CD8-positive, alpha-beta memory T cell (primary cell): ENCODE measurements around the gene FAM174C. TPM values are rescaled to one million over a fixed set of nuclear protein-coding genes. Genes with fewer than 3 reads are reported as not detected.

Experiments used
- CTCF ChIA-PET: fragments of 350-600 bp; sonication (Branson Sonifier 250); formaldehyde crosslinking; loops from one replicate; lab custom pipeline; 2021; ENCODE audit warnings: antibody characterized with exemption; lab: Charles Lee
- POLR2A ChIA-PET: fragments of 350-600 bp; sonication (Branson Sonifier 250); formaldehyde crosslinking; loops from one replicate; lab custom pipeline; 2021; ENCODE audit warnings: antibody characterized with exemption; lab: Charles Lee
- DNase-seq, 5 donors: peaks; one replicate each; pipeline versions ENCODE4 v3.0.0 to v3.0.0-alpha.2; 2020 to 2022; ENCODE audit warnings: mixed read lengths in 1 of 5
- H3K27ac ChIP-seq: one replicate; pipeline ENCODE4 v1.7.0; 2013; ENCODE audit warnings: low read depth, mild to moderate bottlenecking, low read length, moderate library complexity
- H3K27me3 ChIP-seq: 2 replicates; pipeline ENCODE4 v1.7.0; 2013; ENCODE audit warnings: low read length, mild to moderate bottlenecking; ENCODE audit not compliant: insufficient read depth, poor library complexity, severe bottlenecking
- H3K36me3 ChIP-seq: 2 replicates; pipeline ENCODE4 v1.7.0; 2013; ENCODE audit warnings: mild to moderate bottlenecking, low read length, moderate library complexity; ENCODE audit not compliant: insufficient read depth
- H3K4me1 ChIP-seq: 2 replicates; pipeline ENCODE4 v1.7.0; 2013; ENCODE audit warnings: mild to moderate bottlenecking, low read length, moderate library complexity; ENCODE audit not compliant: insufficient read depth
- H3K4me3 ChIP-seq: 2 replicates; pipeline ENCODE4 v1.7.0; 2013; ENCODE audit warnings: mild to moderate bottlenecking, low read length
- H3K9me3 ChIP-seq: 2 replicates; pipeline ENCODE4 v1.7.0; 2013; ENCODE audit warnings: mild to moderate bottlenecking, low read length
- H3K27ac Mint-ChIP-seq, 8 donors: one replicate each; pipeline ENCODE4 v1.8.0; 2020 to 2021; ENCODE audit warnings: mixed read lengths in 8 of 8, mild to moderate bottlenecking in 6 of 8, inconsistent platforms in 3 of 8, moderate library complexity in 3 of 8
- H3K27me3 Mint-ChIP-seq, 2 donors: one replicate each; pipeline ENCODE4 v1.8.0; 2020 to 2021; ENCODE audit warnings: mixed read lengths in 2 of 2, mild to moderate bottlenecking in 1 of 2, moderate library complexity in 1 of 2
- H3K36me3 Mint-ChIP-seq, 3 donors: one replicate each; pipeline ENCODE4 v1.8.0; 2020 to 2021; ENCODE audit warnings: mixed read lengths in 3 of 3, inconsistent platforms in 1 of 3, mild to moderate bottlenecking in 1 of 3
- H3K4me1 Mint-ChIP-seq, 3 donors: one replicate each; pipeline ENCODE4 v1.8.0; 2020 to 2021; ENCODE audit warnings: mixed read lengths in 3 of 3, inconsistent platforms in 1 of 3, mild to moderate bottlenecking in 1 of 3
- H3K4me3 Mint-ChIP-seq, 7 donors: one replicate each; pipeline ENCODE4 v1.8.0; 2020 to 2021; ENCODE audit warnings: mixed read lengths in 7 of 7, mild to moderate bottlenecking in 6 of 7, moderate library complexity in 4 of 7, inconsistent platforms in 2 of 7
- H3K9me3 Mint-ChIP-seq, 5 donors: one replicate each; pipeline ENCODE4 v1.8.0; 2020 to 2022; ENCODE audit warnings: mixed read lengths in 5 of 5, mild to moderate bottlenecking in 3 of 5, moderate library complexity in 2 of 5, inconsistent platforms in 1 of 5
- polyA plus RNA-seq: library from polyadenylated mRNA; unstranded; fragments of 300-500 nt; fragmentation: Illumina TruSeq; gene quantifications from one replicate; pipeline ENCODE4 v1.2.3, GENCODE V29; 2021
- total RNA-seq, 2 experiments: library from RNA; stranded (reverse); gene quantifications; one replicate each; pipeline ENCODE4 v1.2.3, GENCODE V29; 2021

Gene FAM174C
- total and polyA plus RNA-seq, 3 experiments from 2014 or later, result 100 to 113 (median 113) TPM

DNA sequence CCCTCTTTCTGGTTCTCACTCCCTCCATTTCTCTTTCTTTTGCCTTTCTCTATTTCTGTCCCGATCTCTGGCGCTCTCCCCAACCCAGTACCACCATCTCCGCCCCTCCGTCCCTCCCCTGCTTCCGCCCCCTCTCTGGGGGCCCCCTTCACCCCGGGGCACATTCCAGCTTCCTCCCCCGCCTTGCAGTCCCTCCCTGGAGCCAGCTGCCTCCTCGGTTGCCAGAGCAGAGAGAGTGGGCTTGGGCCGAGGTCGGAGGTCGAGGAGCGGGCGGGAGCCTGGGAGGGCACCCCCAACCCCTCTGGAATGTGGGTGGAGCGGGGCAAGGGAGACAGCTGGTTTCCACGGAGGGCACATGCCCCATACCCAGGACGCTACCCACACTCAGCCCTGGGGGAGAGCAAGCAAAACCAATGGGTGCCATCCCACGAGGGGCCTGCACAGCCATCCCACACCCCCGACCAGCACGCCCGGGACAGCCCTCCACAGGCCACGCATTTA, 12.7 kb upstream of the FAM174C start:
- Mint-ChIP-seq H3K27ac (peak overlapping the region; percentile 52 to 91 (median 75)), H3K9me3 (no peaks in the 10 kb centered on the region)

DNA sequence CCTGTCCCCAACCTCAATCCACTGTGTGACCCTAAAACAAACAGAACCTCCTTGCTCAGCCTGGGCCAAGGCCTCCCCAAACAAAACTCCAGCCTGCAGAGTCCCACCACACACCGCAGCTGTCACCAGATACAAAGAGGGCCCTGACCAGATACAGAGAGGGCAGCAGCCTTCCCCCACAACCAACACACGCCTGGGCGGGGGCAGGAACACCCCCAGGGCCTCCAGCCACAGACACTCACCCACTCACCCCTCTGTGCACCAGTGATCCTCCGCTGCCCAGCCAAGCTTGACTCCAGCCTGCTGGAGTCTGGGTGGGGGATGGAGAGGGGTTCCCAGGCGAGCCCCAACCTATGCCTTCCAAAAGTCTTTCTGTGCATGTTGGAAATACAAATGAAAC, 12.1 kb upstream of the FAM174C start:
- Mint-ChIP-seq H3K4me3 (peak overlapping the region; percentile 17 to 65 (median 39)), H3K36me3 (peaks cover 0 to 11% (median 0%) of the 10 kb centered on the region in 3 donors), H3K9me3 (no peaks in the 10 kb centered on the region), H3K4me1 (peaks cover 43 to 77% (median 47%) of the 10 kb centered on the region in 3 donors), H3K27ac (peak overlapping the region; percentile 61 to 91 (median 73)), H3K27me3 (peaks cover 0 to 5% of the 10 kb centered on the region in 2 donors)
- peaks cover under 1% of the 10 kb centered on the region for H3K36me3 ChIP-seq
- H3K9me3 ChIP-seq, result no peaks in the 10 kb centered on the region
- H3K4me3 ChIP-seq, result no peak overlapping the region
- DNase-seq, result no peak
- CTCF ChIA-PET, result interaction anchor here (1.0 to 10.3 kb wide), 3 partner anchors 10 to 19 kb away, joined by 3 to 484 read pairs (median 5); partner anchors contain the start of gene ATP5F1D
- POLR2A ChIA-PET, result interaction anchor here (0.6 to 1.9 kb wide), 2 partner anchors 17 to 19 kb away, joined by 6 read pairs; no protein-coding TSS in a partner anchor
- H3K4me1 ChIP-seq, result peaks cover 67% of the 10 kb centered on the region
- H3K27me3 ChIP-seq, result no peaks in the 10 kb centered on the region
- no peak overlapping the region for H3K27ac ChIP-seq

More for the DNA sequence above, 12.7 kb upstream of the FAM174C start:
- H3K4me1 ChIP-seq, result peaks cover 67% of the 10 kb centered on the region
- DNase-seq, result no peak
- Mint-ChIP-seq H3K36me3 (peaks cover 0 to 17% (median under 1%) of the 10 kb centered on the region in 3 donors), H3K27me3 (peaks cover 0 to 5% of the 10 kb centered on the region in 2 donors), H3K4me3 (peak overlapping the region in 6 of 7 donors; percentile 23 to 65 (median 47)), H3K4me1 (peaks cover 49 to 77% (median 49%) of the 10 kb centered on the region in 3 donors)
- CTCF ChIA-PET, result interaction anchor here (1.0 to 10.3 kb wide), 4 partner anchors 11 to 63 kb away, joined by 3 to 484 read pairs (median 3); partner anchors contain the start of gene ATP5F1D
- no peaks in the 10 kb centered on the region for H3K27me3 ChIP-seq
- peak overlapping the region; percentile 98 for H3K27ac ChIP-seq
- H3K9me3 ChIP-seq, result no peaks in the 10 kb centered on the region
- H3K4me3 ChIP-seq, result no peak overlapping the region
- peaks cover 5% of the 10 kb centered on the region for H3K36me3 ChIP-seq
- POLR2A ChIA-PET, result interaction anchor here (0.6 to 1.9 kb wide), 3 partner anchors 9 to 19 kb away, joined by 6 to 8 read pairs (median 6); no protein-coding TSS in a partner anchor

DNA sequence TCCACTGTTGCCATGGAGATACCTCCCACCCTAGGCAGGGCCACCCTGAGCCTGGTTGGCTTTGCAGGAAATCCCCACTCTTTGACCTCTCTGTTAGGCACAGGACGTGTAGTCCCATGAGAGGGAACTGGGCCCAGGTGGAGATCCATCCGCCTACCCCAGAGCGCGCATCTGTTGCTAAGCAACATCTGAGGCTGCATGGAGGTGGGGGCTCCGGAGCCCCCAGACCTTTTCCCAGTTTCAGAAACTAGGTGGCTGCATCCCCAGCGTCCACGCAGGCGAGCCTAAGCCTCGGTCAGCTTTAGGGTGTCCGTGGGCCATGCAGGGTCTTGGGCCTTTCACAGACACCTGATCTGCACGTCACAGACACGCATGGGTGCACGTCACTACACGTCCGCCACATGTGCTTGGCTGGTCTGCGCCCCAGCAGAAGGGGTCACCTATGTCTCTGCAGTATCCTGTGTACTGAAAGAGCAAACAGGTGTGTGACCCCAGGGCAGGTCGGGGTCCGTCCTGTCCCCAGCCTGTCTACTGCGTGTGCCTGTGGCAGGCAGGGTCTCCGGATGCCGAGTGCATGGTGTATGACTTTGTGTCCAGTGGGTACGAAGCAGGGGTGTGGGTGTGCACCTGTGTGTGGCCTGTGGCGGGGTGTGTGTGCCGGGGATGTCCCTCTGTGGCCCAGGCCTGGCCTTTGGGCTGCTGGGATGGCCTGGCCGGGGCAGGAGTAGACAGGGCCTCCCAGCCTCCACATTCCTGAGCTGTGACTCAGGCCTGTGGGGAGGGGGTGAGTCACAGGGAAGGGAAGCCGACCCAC, 10.3 kb upstream of the FAM174C start:
- CTCF ChIA-PET, result interaction anchor here (1.5 to 10.3 kb wide), 3 partner anchors 10 to 188 kb away, joined by 11 to 484 read pairs (median 99); partner anchors contain the start of gene ATP5F1D
- Histone ChIP-seq H3K27me3 (no peaks in the 10 kb centered on the region), H3K4me3 (no peak overlapping the region), H3K27ac (peak overlapping the region; percentile 4), H3K4me1 (peaks cover 59% of the 10 kb centered on the region), H3K9me3 (no peaks in the 10 kb centered on the region), H3K36me3 (no peaks in the 10 kb centered on the region)
- no peak for DNase-seq
- peak overlapping the region in 7 of 8 donors; percentile 68 to 91 (median 86) for H3K27ac Mint-ChIP-seq
- H3K4me1 Mint-ChIP-seq, result peaks cover 34 to 72% (median 37%) of the 10 kb centered on the region in 3 donors
- H3K27me3 Mint-ChIP-seq, result peaks cover 0 to 2% of the 10 kb centered on the region in 2 donors
- peaks cover under 1 to 6% (median under 1%) of the 10 kb centered on the region in 3 donors for H3K36me3 Mint-ChIP-seq
- H3K9me3 Mint-ChIP-seq, result no peaks in the 10 kb centered on the region
- POLR2A ChIA-PET, result interaction anchor here (1.8 to 5.0 kb wide), 3 partner anchors 10 to 20 kb away, joined by 7 to 280 read pairs (median 56); no protein-coding TSS in a partner anchor
- H3K4me3 Mint-ChIP-seq, result peak overlapping the region; percentile 16 to 84 (median 52)

- Mint-ChIP-seq H3K27ac (peak overlapping the region; percentile 33 to 96 (median 80)), H3K4me1 (peaks cover 40 to 74% (median 43%) of the 10 kb centered on the region in 3 donors)
- peak overlapping the region; percentile 73 for H3K27ac ChIP-seq
Observed at GRCh38 chr19:1265615-1266128, 9.7 kb upstream of the FAM174C start.

DNA sequence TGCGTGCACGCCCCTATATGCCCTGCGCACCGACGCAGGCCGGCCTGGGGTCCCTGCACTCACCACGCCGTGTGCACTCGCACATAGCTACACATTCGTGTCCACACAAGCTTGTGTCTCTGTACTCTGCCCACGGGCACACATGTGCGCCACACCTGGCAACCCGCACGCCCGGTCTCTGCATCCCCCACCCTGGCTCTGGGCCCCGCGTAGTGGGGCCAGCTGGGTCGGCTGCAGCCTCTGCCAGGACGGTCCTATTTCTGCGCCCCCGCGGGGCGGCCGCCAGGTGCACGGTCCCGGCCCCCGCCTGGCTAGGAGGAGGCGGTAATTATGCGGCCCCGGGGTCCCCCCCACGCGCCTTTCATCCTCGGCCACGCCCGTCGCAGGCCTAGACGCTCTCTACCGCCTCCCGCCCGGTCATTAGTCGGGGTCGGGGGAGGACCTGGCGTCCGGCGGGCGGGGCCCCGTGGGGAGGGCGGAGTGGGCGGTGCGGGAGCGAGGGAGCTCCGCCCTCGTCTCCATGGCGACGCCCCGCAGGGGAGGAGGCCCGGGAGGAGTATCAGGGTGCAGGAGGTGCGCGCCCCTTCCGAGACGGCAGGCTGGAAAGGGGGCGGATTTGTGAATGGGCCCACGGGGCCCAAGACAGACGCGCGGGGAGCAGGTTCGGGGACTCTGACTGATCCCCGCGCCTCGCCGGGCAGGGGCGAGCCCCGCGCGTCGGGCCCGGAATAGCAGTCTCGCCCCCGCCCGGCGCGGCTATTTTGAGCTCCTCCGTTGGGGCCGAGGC, 9.0 kb upstream of the FAM174C start:
- CTCF ChIA-PET, result interaction anchor here (0.8 to 10.3 kb wide), 16 partner anchors 9 to 359 kb away, joined by 3 to 484 read pairs (median 4); partner anchors contain the start of genes ATP5F1D, CNN2, FAM174C and NDUFS7
- H3K9me3 ChIP-seq, result no peaks in the 10 kb centered on the region
- POLR2A ChIA-PET, result interaction anchor here (0.5 to 5.0 kb wide), 10 partner anchors 9 to 198 kb away, joined by 3 to 280 read pairs (median 7); partner anchors contain the start of genes ATP5F1D and FAM174C
- peaks cover 64% of the 10 kb centered on the region for H3K4me1 ChIP-seq
- peak overlapping the region; percentile 62 for H3K4me3 ChIP-seq
- H3K27me3 ChIP-seq, result no peaks in the 10 kb centered on the region
- H3K27ac Mint-ChIP-seq, result peak overlapping the region; percentile 76 to 96 (median 81)
- H3K36me3 ChIP-seq, result peaks cover 6% of the 10 kb centered on the region
- peaks cover 45 to 76% (median 48%) of the 10 kb centered on the region in 3 donors for H3K4me1 Mint-ChIP-seq
- DNase-seq, result peak; percentile 74 to 92 (median 86)
- peaks cover 0 to 4% of the 10 kb centered on the region in 2 donors for H3K27me3 Mint-ChIP-seq
- peaks cover 3 to 19% (median 3%) of the 10 kb centered on the region in 3 donors for H3K36me3 Mint-ChIP-seq
- peak overlapping the region; percentile 73 for H3K27ac ChIP-seq
- H3K9me3 Mint-ChIP-seq, result no peaks in the 10 kb centered on the region
- peak overlapping the region; percentile 41 to 88 (median 68) for H3K4me3 Mint-ChIP-seq

More at GRCh38 chr19:1265615-1266128, 9.7 kb upstream of the FAM174C start:
- H3K4me1 ChIP-seq, result peaks cover 59% of the 10 kb centered on the region
- Mint-ChIP-seq H3K36me3 (peaks cover 3 to 13% (median 3%) of the 10 kb centered on the region in 3 donors), H3K4me3 (peak overlapping the region; percentile 38 to 88 (median 68)), H3K9me3 (no peaks in the 10 kb centered on the region), H3K27me3 (peaks cover 0 to 4% of the 10 kb centered on the region in 2 donors)
- ChIA-PET CTCF (interaction anchor here (1.1 to 10.3 kb wide), 7 partner anchors 10 to 240 kb away, joined by 3 to 484 read pairs (median 8); partner anchors contain the start of genes ATP5F1D, CNN2 and FAM174C), POLR2A (interaction anchor here (1.8 to 5.0 kb wide), 4 partner anchors 10 to 21 kb away, joined by 7 to 280 read pairs (median 37); partner anchors contain the start of gene FAM174C)
- no peaks in the 10 kb centered on the region for H3K36me3 ChIP-seq
- DNase-seq, result peak in 4 of 5 donors; percentile 38 to 85 (median 42)
- H3K9me3 ChIP-seq, result no peaks in the 10 kb centered on the region
- H3K4me3 ChIP-seq, result peak overlapping the region; percentile 62
- H3K27me3 ChIP-seq, result no peaks in the 10 kb centered on the region

- H3K27ac Mint-ChIP-seq, result peak overlapping the region in 5 of 8 donors; percentile 81 to 98 (median 88)
- peaks cover 0 to 8% of the 10 kb centered on the region in 2 donors for H3K27me3 Mint-ChIP-seq
Observed at GRCh38 chr19:1266916-1267476, 8.3 kb upstream of the FAM174C start.

More at GRCh38 chr19:1266916-1267476, 8.3 kb upstream of the FAM174C start:
- peak; percentile 61 to 75 (median 71) for DNase-seq
- peak overlapping the region; percentile 62 for H3K4me3 ChIP-seq
- H3K36me3 ChIP-seq, result peaks cover 13% of the 10 kb centered on the region
- CTCF ChIA-PET, result interaction anchor here (0.8 to 10.3 kb wide), 15 partner anchors 8 to 359 kb away, joined by 3 to 484 read pairs (median 4); partner anchors contain the start of genes ATP5F1D, CNN2, FAM174C and NDUFS7
- Mint-ChIP-seq H3K36me3 (peaks cover 3 to 24% (median 3%) of the 10 kb centered on the region in 3 donors), H3K9me3 (no peaks in the 10 kb centered on the region), H3K4me3 (peak overlapping the region; percentile 22 to 88 (median 62)), H3K4me1 (peaks cover 45 to 76% (median 48%) of the 10 kb centered on the region in 3 donors)
- no peaks in the 10 kb centered on the region for H3K27me3 ChIP-seq
- peaks cover 64% of the 10 kb centered on the region for H3K4me1 ChIP-seq
- POLR2A ChIA-PET, result interaction anchor here (0.9 to 5.0 kb wide), 8 partner anchors 8 to 199 kb away, joined by 3 to 280 read pairs (median 8); partner anchors contain the start of genes ATP5F1D and FAM174C
- no peaks in the 10 kb centered on the region for H3K9me3 ChIP-seq
- peak overlapping the region; percentile 73 for H3K27ac ChIP-seq
